ENCODE results near the gene PLIN4. TPM values are rescaled to one million over a fixed set of nuclear protein-coding genes. Genes with fewer than 3 reads are reported as not detected.
A peak's percentile ranks its signal among the peaks of the same experiment; 100 is the strongest.

PLIN4 gene
- total RNA-seq, 1 donor: 0.43 TPM

DNA sequence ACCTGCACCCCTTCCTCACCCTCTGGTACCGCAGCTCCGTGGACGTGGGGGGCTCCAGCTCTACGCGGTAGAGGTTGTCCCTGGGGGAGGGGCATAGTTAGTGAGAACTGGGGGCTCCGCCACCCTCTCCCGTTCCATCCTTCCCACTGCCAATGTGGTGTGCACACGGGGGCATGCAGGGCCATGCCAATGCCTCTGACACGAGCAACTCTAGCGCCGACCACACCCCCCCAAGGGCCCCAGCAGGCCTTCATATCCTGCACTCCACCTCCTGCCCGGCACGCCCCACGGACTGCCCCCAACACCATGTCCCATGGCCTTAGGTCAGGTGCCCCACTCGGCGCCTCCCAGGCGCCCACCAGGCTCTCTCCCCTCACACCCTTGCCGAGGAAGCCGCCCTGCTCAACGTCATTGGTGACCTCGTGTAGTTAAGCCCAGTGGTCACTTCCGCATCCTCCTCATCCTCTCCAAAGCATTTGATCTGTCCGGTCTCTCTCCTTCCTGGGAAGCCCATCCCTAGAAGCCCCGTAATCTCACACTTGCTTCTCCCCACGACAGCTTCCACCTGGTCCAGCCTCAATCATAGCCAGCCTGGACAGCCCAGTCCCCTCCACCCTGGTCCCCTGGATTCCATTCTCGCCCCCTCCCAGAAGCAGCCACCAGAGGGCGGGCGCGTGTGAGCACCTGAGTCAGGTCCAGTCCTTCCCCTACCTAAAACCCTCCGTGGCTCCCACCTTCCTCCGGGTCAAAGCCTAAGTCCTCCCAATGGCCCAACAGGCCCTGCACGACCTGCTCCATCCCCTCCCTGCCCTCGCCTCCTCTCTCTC lies 39.1 kb upstream of the PLIN4 start:
- no peak overlapping the region for H3K4me3 ChIP-seq (ENCODE audit: low read depth, low read length)
- TF ChIP-seq, protein P1, sequence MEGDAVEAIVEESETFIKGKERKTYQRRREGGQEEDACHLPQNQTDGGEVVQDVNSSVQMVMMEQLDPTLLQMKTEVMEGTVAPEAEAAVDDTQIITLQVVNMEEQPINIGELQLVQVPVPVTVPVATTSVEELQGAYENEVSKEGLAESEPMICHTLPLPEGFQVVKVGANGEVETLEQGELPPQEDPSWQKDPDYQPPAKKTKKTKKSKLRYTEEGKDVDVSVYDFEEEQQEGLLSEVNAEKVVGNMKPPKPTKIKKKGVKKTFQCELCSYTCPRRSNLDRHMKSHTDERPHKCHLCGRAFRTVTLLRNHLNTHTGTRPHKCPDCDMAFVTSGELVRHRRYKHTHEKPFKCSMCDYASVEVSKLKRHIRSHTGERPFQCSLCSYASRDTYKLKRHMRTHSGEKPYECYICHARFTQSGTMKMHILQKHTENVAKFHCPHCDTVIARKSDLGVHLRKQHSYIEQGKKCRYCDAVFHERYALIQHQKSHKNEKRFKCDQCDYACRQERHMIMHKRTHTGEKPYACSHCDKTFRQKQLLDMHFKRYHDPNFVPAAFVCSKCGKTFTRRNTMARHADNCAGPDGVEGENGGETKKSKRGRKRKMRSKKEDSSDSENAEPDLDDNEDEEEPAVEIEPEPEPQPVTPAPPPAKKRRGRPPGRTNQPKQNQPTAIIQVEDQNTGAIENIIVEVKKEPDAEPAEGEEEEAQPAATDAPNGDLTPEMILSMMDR (IDR thresholded peaks at IDR 0.05; ENCODE audit: insufficient read depth, low read depth, low read length): peak; percentile 42

DNA sequence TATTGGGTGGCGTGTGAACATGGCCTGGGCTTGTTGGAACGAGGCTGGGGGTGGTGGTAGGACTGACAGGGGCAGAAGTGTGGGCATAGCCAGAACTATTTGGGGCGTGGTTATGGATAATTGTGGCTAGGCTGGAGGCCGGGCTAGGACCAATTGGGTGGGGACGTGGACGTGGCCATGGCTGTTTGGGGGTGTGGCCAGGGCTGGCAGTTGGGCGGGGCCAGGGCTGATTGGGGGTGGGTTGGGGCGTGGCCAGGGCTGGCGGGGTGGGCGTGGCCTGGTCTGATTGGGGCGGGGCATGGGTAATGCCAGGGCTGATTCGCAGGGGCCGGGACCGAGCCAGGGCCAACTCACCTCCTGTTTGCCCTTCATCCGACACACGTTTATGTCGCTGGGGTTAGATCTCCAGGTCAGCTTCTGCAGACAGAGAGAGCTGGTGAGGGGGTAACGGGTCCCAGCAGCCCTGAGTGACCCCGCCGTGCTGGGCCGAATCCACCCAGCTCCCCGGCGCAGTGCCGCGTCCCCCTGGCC lies 38.4 kb upstream of the PLIN4 start:
- H3K4me3 ChIP-seq (ENCODE audit: low read depth, low read length): no peak overlapping the region
- TF ChIP-seq, protein P1 (IDR thresholded peaks at IDR 0.05; ENCODE audit: insufficient read depth, low read depth, low read length): no peak
- peak; percentile 49 for DNase-seq (ENCODE audit: low read depth)

More for the DNA sequence above, 39.1 kb upstream of the PLIN4 start:
- DNase-seq (ENCODE audit: low read depth): no peak

DNA sequence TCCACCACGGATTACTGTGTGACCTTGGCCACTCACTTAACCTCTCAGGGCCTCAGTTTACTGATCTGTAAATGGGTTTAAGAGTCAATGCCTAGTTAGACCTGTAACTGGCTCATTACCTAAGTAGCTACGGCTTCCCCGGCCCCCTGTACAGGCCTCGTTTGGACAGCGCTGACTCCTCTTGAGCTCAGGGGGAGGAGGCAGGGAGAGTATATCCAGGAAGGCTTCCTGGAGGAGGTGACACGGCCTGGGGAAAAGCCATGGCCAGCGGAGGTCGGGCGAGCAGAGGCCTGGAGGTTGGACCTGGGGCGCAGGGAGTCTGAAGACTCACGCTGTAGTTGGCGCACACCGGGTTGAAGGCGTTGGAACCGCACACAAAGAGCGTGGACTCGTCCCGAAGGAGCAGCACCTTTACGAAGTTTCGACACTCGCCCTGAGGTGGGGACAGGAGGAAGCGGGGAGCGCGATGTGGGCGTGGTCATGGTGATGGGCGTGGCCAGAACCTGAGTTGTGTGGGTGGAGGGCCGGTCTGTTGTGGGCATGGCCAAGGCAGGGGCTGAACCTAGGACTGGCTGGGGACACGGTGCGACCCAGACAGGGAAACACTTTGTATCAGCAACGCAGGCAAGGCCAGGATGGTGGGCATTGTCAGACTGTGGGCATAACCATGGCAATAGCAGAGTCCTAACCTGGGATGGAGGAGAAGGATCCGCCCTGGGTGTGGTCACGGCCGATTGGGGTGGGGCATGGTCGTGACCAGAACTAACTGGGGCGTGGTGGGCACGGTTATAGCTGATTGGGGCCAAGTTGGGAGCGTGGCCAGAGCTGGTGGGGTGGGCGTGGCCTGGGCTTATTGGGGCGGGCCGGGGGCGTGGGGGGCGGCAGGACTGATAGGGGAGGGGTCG lies 37.6 kb upstream of the PLIN4 start:
- no peak for DNase-seq (ENCODE audit: low read depth)
- no peak overlapping the region for H3K4me3 ChIP-seq (ENCODE audit: low read depth, low read length)
- TF ChIP-seq, protein P1 (IDR thresholded peaks at IDR 0.05; ENCODE audit: insufficient read depth, low read depth, low read length): no peak

DNA sequence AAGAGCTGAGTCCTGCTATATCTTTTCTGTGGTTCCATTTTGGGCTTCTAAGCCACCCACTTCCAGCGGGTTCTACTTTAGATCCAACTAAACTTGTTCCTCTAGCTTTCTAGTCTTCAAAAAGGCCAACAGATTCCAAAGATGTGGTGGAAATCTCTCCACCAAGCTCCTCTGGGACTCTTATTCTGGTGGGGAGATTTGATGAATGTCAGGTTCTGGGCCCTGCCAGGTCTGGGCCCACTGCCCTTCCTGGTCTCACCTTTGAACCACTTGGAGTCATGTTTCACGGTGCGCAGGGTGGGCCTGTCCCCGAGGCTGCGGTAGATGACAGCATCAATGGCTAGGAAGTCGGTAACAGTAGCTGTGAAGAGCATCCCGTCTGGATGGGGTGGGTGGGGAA lies 36.4 kb upstream of the PLIN4 start:
- TF ChIP-seq, protein P1 (IDR thresholded peaks at IDR 0.05; ENCODE audit: insufficient read depth, low read depth, low read length): no peak
- no peak overlapping the region for H3K4me3 ChIP-seq (ENCODE audit: low read depth, low read length)
- no peak for DNase-seq (ENCODE audit: low read depth)

DNA sequence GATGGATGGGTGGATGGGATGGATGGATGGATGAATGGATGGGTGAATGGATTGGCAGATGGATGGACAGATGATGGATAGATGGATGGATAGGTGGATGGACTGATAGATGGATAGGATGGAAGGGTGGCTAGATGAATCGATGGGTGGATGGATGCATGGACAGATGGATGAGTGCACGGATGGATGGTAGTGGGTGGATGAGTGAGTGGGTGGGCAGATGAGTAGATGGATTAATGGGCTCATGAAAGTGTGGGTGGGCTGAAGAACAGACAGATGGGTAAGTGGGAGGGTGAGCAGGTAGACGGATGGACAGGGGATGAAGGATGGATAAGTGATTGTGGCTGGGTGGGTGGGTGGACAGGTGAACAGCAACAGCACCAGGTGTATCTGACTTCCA lies 35.5 kb upstream of the PLIN4 start:
- TF ChIP-seq, protein P1 (IDR thresholded peaks at IDR 0.05; ENCODE audit: insufficient read depth, low read depth, low read length): no peak
- no peak overlapping the region for H3K4me3 ChIP-seq (ENCODE audit: low read depth, low read length)
- DNase-seq (ENCODE audit: low read depth): no peak

DNA sequence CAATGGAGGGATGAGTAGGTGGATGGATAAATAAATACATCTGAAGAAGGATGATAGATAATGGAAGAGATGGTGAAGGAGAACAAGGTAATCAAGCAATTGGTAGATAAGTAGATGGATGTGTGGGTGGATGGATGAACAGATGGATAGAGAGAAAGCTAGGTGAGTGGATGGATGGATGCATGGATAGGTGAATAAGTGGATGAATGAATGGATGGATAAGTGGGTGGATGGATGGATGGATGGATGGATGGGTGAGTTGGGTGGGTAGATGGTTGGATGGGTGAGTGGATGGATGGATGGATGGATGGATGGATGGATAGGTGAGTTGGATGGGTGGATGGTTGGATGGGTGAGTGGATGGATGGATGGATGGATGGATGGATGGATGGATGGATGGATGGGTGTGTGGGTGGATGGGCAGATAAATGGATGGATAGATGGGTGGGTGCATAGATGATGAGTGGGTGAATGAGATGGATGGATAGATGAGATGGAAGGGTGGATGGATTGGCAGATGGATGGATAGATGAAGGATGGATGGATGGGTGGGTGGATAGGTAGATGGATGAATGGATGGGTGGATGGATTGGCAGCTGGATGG lies 34.9 kb upstream of the PLIN4 start:
- TF ChIP-seq, protein P1 (IDR thresholded peaks at IDR 0.05; ENCODE audit: insufficient read depth, low read depth, low read length): no peak
- DNase-seq (ENCODE audit: low read depth): no peak
- no peak overlapping the region for H3K4me3 ChIP-seq (ENCODE audit: low read depth, low read length)

Data from fibroblast of villous mesenchyme (primary cell).